Keratinocyte (primary cell): ENCODE measurements around the gene CTAGE8.
"Not testable (repeated sequence)": the region's sequence is repeated elsewhere in the genome, so short reads cannot be mapped to it uniquely, and the experiment has no call there.

Experiments
- CTCF ChIP-seq, 3 experiments: IDR thresholded peaks in 1 of 3; conservative IDR thresholded peaks in 1 of 3; optimal IDR thresholded peaks in 1 of 3; 2 replicates in 2 of 3; 3 replicates in 1 of 3; pipeline versions ENCODE3 to v1.5.1; 2011; ENCODE audit warnings: low read length in 3 of 3, mild to moderate bottlenecking in 3 of 3, moderate library complexity in 2 of 3, control low read depth in 1 of 3, inconsistent platforms in 1 of 3; ENCODE audit not compliant: insufficient read depth in 2 of 3; ENCODE audit errors: extremely low read depth in 1 of 3
- EZH2 ChIP-seq: IDR thresholded peaks from one replicate; pipeline ENCODE4 v1.6.1; 2012; ENCODE audit warnings: inconsistent platforms, mild to moderate bottlenecking, low read length, moderate library complexity

- not testable (repeated sequence) for TF ChIP-seq CTCF (optimal IDR thresholded peaks at IDR 0.05 in 1 of 3, IDR thresholded peaks at IDR 0.05 in 1 of 3, conservative IDR thresholded peaks at IDR 0.05 in 1 of 3; ENCODE audit: extremely low read depth in 1 of 3, insufficient read depth in 2 of 3, low read length in 3 of 3); EZH2
Observed at GRCh38 chr7:144291607-144292006, 22.5 kb upstream of the CTAGE8 start.
